Thyroid gland (tissue), 4 donors: ENCODE data around the gene KAZN.

Experiments used
- CTCF ChIP-seq, 6 experiments: fragments of 200-600 bp in 3 of 6; fragments of 450-650 bp in 3 of 6; sonication (generic) in 3 of 6; IDR thresholded peaks; one replicate each; pipeline ENCODE4 v1.5.1; 2016 to 2019; ENCODE audit warnings: antibody characterized with exemption in 6 of 6, mild to moderate bottlenecking in 2 of 6, inconsistent platforms in 1 of 6, moderate library complexity in 1 of 6
- POLR2A ChIP-seq, 2 donors: fragments of 450-650 bp; IDR thresholded peaks; one replicate each; pipeline ENCODE4 v1.6.1; 2017; ENCODE audit warnings: antibody characterized with exemption in 2 of 2, mild to moderate bottlenecking in 2 of 2, moderate library complexity in 1 of 2

- no peak for TF ChIP-seq CTCF (IDR thresholded peaks at IDR 0.05)
- TF ChIP-seq POLR2A (IDR thresholded peaks at IDR 0.05): no peak
Observed at GRCh38 chr1:14806772-14807171, 208.3 kb downstream of the KAZN start.
